Measurements from ENCODE around the gene EXOC4. TPM values are rescaled to one million over a fixed set of nuclear protein-coding genes. Genes with fewer than 3 reads are reported as not detected.
A peak's percentile ranks its signal among the peaks of the same experiment; 100 is the strongest.

The EXOC4 gene
- total RNA-seq, 1 experiment from 2014 or later, result 66.2 TPM

GRCh38 chr7:133854739-133855138 is 601.9 kb downstream of the EXOC4 start:
- H3K9me3 Mint-ChIP-seq (ENCODE audit: unreplicated experiment), result no peaks in the 10 kb centered on the region
- H3K27me3 Mint-ChIP-seq (ENCODE audit: insufficient read depth, unreplicated experiment), result no peaks in the 10 kb centered on the region
- H3K4me1 Mint-ChIP-seq (ENCODE audit: low read depth, unreplicated experiment), result peaks cover 10% of the 10 kb centered on the region
- H3K27me3 ChIP-seq (replicated peaks; ENCODE audit: control insufficient read depth, insufficient read depth, low read length), result no peaks in the 10 kb centered on the region
- peak; percentile 31 for TF ChIP-seq CTCF (IDR thresholded peaks at IDR 0.05; ENCODE audit: insufficient read depth in 1 of 2, low read depth in 1 of 2, low read length in 1 of 2, severe bottlenecking in 1 of 2, unreplicated experiment in 1 of 2)
- H3K36me3 ChIP-seq (ENCODE audit: control insufficient read depth, insufficient read depth, low read length), result no peaks in the 10 kb centered on the region; the same call in 1 of the 2 replicates
- H3K9me3 ChIP-seq, result no peaks in the 10 kb centered on the region
- H3K27ac Mint-ChIP-seq (ENCODE audit: unreplicated experiment), result no peak overlapping the region
- no peak overlapping the region for H3K4me3 Mint-ChIP-seq (ENCODE audit: unreplicated experiment)
- CTCF ChIA-PET, result interaction anchor here (0.6 to 1.8 kb wide), 3 partner anchors 9 to 161 kb away, joined by 4 to 8 read pairs (median 6); no protein-coding TSS in a partner anchor
- DNase-seq, result peak in 1 of 2 experiments; percentile 36
- no TSS peak for BruUV-seq (replicated peaks)
- intact Hi-C loops (cut with micrococcal nuclease; ENCODE audit: unreplicated experiment), result loop anchor here (2.0 to 10.0 kb wide), 2 partner anchors 110 to 136 kb away; no protein-coding TSS in a partner anchor
- no peaks in the 10 kb centered on the region for H3K36me3 Mint-ChIP-seq (ENCODE audit: insufficient read depth, unreplicated experiment)
- no peak overlapping the region for H3K4me3 ChIP-seq (ENCODE audit: low read depth, low read length)
- H3K4me1 ChIP-seq, result no peaks in the 10 kb centered on the region
- POLR2A ChIA-PET, result no interaction called here

- intact Hi-C loops (cut with micrococcal nuclease; ENCODE audit: unreplicated experiment), result loop anchor here (10.0 kb wide), 1 partner anchor 113 kb away; no protein-coding TSS in a partner anchor
These were observed 604.7 kb downstream of the EXOC4 start for GRCh38 chr7:133857376-133858119.

GRCh38 chr7:133858311-133858710 is 605.4 kb downstream of the EXOC4 start:
- Mint-ChIP-seq H3K27me3 (ENCODE audit: insufficient read depth, unreplicated experiment) (no peaks in the 10 kb centered on the region), H3K36me3 (ENCODE audit: insufficient read depth, unreplicated experiment) (no peaks in the 10 kb centered on the region), H3K4me3 (ENCODE audit: unreplicated experiment) (no peak overlapping the region), H3K9me3 (ENCODE audit: unreplicated experiment) (no peaks in the 10 kb centered on the region), H3K4me1 (ENCODE audit: low read depth, unreplicated experiment) (peaks cover 8% of the 10 kb centered on the region), H3K27ac (ENCODE audit: unreplicated experiment) (no peak overlapping the region)
- Histone ChIP-seq H3K4me3 (ENCODE audit: low read depth, low read length) (no peak overlapping the region), H3K9me3 (no peaks in the 10 kb centered on the region), H3K27me3 (replicated peaks; ENCODE audit: control insufficient read depth, insufficient read depth, low read length) (no peaks in the 10 kb centered on the region), H3K4me1 (peaks cover under 1% of the 10 kb centered on the region; the same call in 1 of the 2 replicates), H3K36me3 (ENCODE audit: control insufficient read depth, insufficient read depth, low read length) (no peaks in the 10 kb centered on the region; the same call in 1 of the 2 replicates)
- TF ChIP-seq CTCF (IDR thresholded peaks at IDR 0.05; ENCODE audit: insufficient read depth in 1 of 2, low read depth in 1 of 2, low read length in 1 of 2, severe bottlenecking in 1 of 2, unreplicated experiment in 1 of 2), result no peak
- no TSS peak for BruUV-seq (replicated peaks)
- POLR2A ChIA-PET, result no interaction called here
- CTCF ChIA-PET, result no interaction called here
- no peak for DNase-seq
- intact Hi-C loops (cut with micrococcal nuclease; ENCODE audit: unreplicated experiment), result loop anchor here (10.0 kb wide), 1 partner anchor 114 kb away; no protein-coding TSS in a partner anchor

More at GRCh38 chr7:133857376-133858119, 604.7 kb downstream of the EXOC4 start:
- H3K9me3 ChIP-seq, result no peaks in the 10 kb centered on the region
- BruUV-seq (replicated peaks), result no TSS peak
- H3K4me3 ChIP-seq (ENCODE audit: low read depth, low read length), result no peak overlapping the region
- H3K4me1 ChIP-seq, result no peaks in the 10 kb centered on the region
- CTCF ChIA-PET, result no interaction called here
- H3K27me3 ChIP-seq (replicated peaks; ENCODE audit: control insufficient read depth, insufficient read depth, low read length), result no peaks in the 10 kb centered on the region
- Mint-ChIP-seq H3K4me1 (ENCODE audit: low read depth, unreplicated experiment) (peaks cover 10% of the 10 kb centered on the region), H3K4me3 (ENCODE audit: unreplicated experiment) (no peak overlapping the region), H3K9me3 (ENCODE audit: unreplicated experiment) (no peaks in the 10 kb centered on the region), H3K27me3 (ENCODE audit: insufficient read depth, unreplicated experiment) (no peaks in the 10 kb centered on the region), H3K27ac (ENCODE audit: unreplicated experiment) (no peak overlapping the region), H3K36me3 (ENCODE audit: insufficient read depth, unreplicated experiment) (no peaks in the 10 kb centered on the region)
- no peak for DNase-seq
- POLR2A ChIA-PET, result no interaction called here
- no peak for TF ChIP-seq CTCF (IDR thresholded peaks at IDR 0.05; ENCODE audit: insufficient read depth in 1 of 2, low read depth in 1 of 2, low read length in 1 of 2, severe bottlenecking in 1 of 2, unreplicated experiment in 1 of 2)
- no peaks in the 10 kb centered on the region; the same call in 1 of the 2 replicates for H3K36me3 ChIP-seq (ENCODE audit: control insufficient read depth, insufficient read depth, low read length)
